ENCODE results near the gene H2AZ2.
A peak's percentile ranks its signal among the peaks of the same experiment; 100 is the strongest.
"Not testable (repeated sequence)": the region's sequence is repeated elsewhere in the genome, so short reads cannot be mapped to it uniquely, and the experiment has no call there.

Gene H2AZ2

GRCh38 chr7:44870780-44871179 is 22.9 kb upstream of the H2AZ2 start:
- not testable (repeated sequence) for DNase-seq (ENCODE audit: low read depth in 2 of 2, low spot score in 1 of 2)

GRCh38 chr7:44870336-44870735 is 22.4 kb upstream of the H2AZ2 start:
- DNase-seq (ENCODE audit: low read depth in 2 of 2, low spot score in 1 of 2): not testable (repeated sequence)

- DNase-seq (ENCODE audit: low read depth in 2 of 2, low spot score in 1 of 2): no peak
Observed at GRCh38 chr7:44867073-44867995, 19.4 kb upstream of the H2AZ2 start.

GRCh38 chr7:44861949-44862348 is 14.1 kb upstream of the H2AZ2 start:
- not testable (repeated sequence) for DNase-seq (ENCODE audit: low read depth in 2 of 2, low spot score in 1 of 2)

- DNase-seq (ENCODE audit: low read depth in 2 of 2, low spot score in 1 of 2): no peak
Observed at GRCh38 chr7:44858161-44858560, 10.3 kb upstream of the H2AZ2 start.

GRCh38 chr7:44854644-44855364 is 6.9 kb upstream of the H2AZ2 start:
- no peak for DNase-seq (ENCODE audit: low read depth in 2 of 2, low spot score in 1 of 2)

GRCh38 chr7:44853391-44853790 is 5.5 kb upstream of the H2AZ2 start:
- DNase-seq (ENCODE audit: low read depth in 2 of 2, low spot score in 1 of 2): no peak

- no peak for DNase-seq (ENCODE audit: low read depth in 2 of 2, low spot score in 1 of 2)
Observed at GRCh38 chr7:44852590-44852989, 4.7 kb upstream of the H2AZ2 start.

GRCh38 chr7:44849885-44850544 is 2.1 kb upstream of the H2AZ2 start:
- no peak for DNase-seq (ENCODE audit: low read depth in 2 of 2, low spot score in 1 of 2)

GRCh38 chr7:44849259-44849884 is 1.5 kb upstream of the H2AZ2 start:
- DNase-seq (ENCODE audit: low read depth in 2 of 2, low spot score in 1 of 2): no peak

GRCh38 chr7:44847509-44847919 is 373 bp downstream of the H2AZ2 start:
- peak; percentile 63 to 74 for DNase-seq (ENCODE audit: low read depth in 2 of 2, low spot score in 1 of 2)

- no peak for DNase-seq (ENCODE audit: low read depth in 2 of 2, low spot score in 1 of 2)
Observed at GRCh38 chr7:44846816-44847508, 925 bp downstream of the H2AZ2 start.

GRCh38 chr7:44846390-44846789 is 1.5 kb downstream of the H2AZ2 start:
- DNase-seq (ENCODE audit: low read depth in 2 of 2, low spot score in 1 of 2): not testable (repeated sequence)

GRCh38 chr7:44845451-44845850 is 2.4 kb downstream of the H2AZ2 start:
- DNase-seq (ENCODE audit: low read depth in 2 of 2, low spot score in 1 of 2): no peak

- DNase-seq (ENCODE audit: low read depth in 2 of 2, low spot score in 1 of 2): not testable (repeated sequence)
Observed at GRCh38 chr7:44843440-44843839, 4.4 kb downstream of the H2AZ2 start.

- not testable (repeated sequence) for DNase-seq (ENCODE audit: low read depth in 2 of 2, low spot score in 1 of 2)
Observed at GRCh38 chr7:44842675-44843074, 5.2 kb downstream of the H2AZ2 start.

GRCh38 chr7:44838751-44839150 is 9.1 kb downstream of the H2AZ2 start:
- DNase-seq (ENCODE audit: low read depth in 2 of 2, low spot score in 1 of 2): no peak

- DNase-seq (ENCODE audit: low read depth in 2 of 2, low spot score in 1 of 2): no peak
Observed at GRCh38 chr7:44827567-44827966, 20.3 kb downstream of the H2AZ2 start.

GRCh38 chr7:44824894-44825526 is 22.9 kb downstream of the H2AZ2 start:
- no peak for DNase-seq (ENCODE audit: low read depth in 2 of 2, low spot score in 1 of 2)

- DNase-seq (ENCODE audit: low read depth in 2 of 2, low spot score in 1 of 2): no peak
Observed at GRCh38 chr7:44823255-44823781, 24.6 kb downstream of the H2AZ2 start.

Measured in stimulated activated CD8-positive, alpha-beta memory T cell treated with anti-CD3 and anti-CD28 coated beads, Interleukin-4, amount 100 ng/mL, for 1 hour (primary cell).